HG03457 (cell line): ENCODE data around the gene EPB41L3.
"Not testable (repeated sequence)": the region's sequence is repeated elsewhere in the genome, so short reads cannot be mapped to it uniquely, and the experiment has no call there.

Source experiments
- ATAC-seq: cut with Tn5 transposase; IDR thresholded peaks from one replicate; pipeline ENCODE4 v1.9.1; 2021; ENCODE audit warnings: moderate number of reproducible peaks; ENCODE audit not compliant: unreplicated experiment

The EPB41L3 gene

DNA sequence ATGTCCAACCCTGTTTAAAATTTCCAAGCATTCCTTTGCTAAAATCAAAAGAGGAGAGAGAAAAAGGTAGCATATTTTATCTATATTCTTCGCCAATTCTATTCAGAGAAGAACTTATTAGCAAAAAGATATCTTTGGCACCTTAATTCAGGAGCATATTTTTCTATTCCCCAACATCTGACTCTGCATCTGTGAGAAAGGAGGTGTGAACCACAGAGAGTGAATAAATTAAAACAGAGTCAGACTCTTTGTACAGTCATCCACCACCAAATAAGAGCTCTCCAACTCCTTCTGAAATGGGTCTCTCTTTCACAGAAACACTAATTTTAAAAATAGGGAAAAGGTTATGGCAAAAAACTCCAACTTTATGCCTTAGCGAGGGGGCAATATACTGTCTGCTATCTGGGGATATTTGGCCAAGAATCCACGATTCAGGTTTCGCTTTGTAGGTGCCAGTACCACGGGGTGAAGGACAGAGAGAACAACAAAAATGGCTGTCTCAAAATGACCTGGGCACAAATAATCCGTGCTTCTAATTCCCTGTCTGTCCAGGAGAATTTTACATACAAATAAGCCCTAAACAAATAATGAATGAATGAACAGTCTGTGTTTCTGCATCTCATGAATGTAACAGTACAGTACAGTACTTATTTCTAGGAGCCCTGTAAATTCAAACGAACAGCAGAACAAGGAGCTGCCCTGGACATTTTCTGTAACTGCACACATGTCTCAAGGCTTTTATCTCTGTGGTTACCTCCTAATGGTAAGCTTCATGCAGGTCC, 43.4 kb downstream of the EPB41L3 start:
- ATAC-seq = no peak

DNA sequence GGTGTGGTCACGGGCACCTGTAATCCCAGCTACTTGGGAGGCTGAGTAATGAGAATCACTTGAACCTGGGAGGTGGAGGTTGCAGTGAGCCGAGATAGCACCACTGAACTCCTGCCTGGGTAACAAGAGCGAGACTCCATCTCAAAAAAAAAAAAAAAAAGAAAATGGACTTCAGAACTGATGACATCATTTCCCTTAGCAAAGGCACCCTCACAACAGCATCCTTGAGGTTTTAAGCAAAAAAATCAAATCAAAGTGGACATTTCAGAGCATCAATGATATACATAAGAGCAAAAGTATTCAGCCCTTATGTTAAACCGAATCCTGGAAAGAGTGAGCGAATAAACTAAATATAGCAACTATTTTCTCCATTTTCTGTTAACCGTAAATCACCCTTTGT, 45.3 kb downstream of the EPB41L3 start:
- no peak for ATAC-seq

DNA sequence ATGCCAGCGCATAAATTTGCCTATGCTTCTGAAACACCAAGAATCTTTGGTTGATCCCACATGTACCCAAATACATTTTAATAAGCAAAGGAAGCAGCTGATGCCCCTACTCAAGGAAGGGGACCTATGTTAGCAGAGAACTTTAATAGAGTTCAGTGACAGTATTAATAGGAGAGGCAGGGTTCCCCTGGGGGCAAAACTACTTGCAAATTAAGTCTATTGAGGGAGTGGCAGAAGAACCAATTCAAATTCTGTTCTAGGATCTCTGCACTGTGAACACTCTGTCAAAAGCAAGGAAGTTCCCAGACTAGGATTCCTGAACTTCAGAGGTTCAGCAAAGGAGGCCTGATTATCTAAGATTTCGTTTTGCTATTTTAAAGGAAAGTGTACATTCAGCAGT, 47.5 kb downstream of the EPB41L3 start:
- no peak for ATAC-seq

- ATAC-seq = no peak
These were observed 52.9 kb downstream of the EPB41L3 start for GRCh38 chr18:5490753-5491480.

GRCh38 chr18:5488844-5489243, 55.0 kb downstream of the EPB41L3 start:
- ATAC-seq = no peak

DNA sequence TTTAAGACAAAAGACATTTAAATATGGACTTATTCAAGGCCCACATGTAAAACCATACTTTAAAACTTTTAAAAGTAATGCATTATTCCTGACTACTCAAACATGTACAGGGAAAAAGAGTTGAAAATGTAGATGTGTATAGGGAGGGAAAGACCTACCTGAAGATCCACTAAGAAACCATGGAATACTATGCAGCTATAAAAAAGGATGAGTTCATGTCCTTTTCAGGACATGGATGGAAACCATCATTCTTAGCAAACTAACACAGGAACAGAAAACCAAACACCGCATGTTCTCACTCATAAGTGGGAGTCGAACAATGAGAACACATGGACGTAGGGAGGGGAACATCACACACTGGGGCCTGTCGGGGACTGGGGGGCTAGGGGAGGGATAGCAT, 55.8 kb downstream of the EPB41L3 start:
- ATAC-seq = not testable (repeated sequence)

DNA sequence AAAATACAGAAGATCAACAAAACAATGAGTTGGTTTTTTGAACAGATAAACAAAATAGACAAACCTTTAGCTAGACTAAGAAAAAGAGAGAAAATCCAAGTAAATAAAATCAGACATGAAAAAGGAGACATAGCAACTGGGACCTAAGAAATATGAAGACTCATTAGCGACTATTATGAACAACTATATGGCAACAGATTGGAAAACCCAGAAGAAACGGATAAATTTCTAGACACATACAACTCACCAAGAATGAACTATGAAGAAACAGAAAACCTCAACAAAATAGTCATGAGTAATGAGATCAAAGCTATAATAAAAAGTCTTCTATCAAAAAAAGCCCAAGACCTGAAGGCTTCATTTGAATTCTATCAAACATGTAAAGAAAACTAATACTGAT, 59.3 kb downstream of the EPB41L3 start:
- ATAC-seq = no peak

GRCh38 chr18:5481621-5482020, 62.2 kb downstream of the EPB41L3 start:
- ATAC-seq = no peak

DNA sequence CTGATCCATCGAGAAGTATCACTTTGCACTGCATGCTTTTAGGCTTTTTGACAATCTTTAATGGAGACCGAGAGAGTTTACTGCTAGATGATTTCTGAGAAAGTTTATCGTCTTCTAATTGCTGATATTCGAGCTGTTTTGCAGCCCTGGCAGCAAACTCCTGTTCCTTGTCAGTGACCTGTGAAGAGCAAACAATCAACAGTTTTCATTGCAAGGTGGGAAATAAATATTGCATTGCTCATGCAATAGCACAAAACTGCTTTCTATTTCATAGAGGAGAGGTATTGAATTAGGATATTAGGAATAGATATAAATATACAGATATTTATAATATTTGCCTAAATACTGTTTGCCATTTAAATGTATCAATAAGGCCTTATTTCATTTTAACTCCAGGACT, 65.5 kb downstream of the EPB41L3 start:
- no peak for ATAC-seq

DNA sequence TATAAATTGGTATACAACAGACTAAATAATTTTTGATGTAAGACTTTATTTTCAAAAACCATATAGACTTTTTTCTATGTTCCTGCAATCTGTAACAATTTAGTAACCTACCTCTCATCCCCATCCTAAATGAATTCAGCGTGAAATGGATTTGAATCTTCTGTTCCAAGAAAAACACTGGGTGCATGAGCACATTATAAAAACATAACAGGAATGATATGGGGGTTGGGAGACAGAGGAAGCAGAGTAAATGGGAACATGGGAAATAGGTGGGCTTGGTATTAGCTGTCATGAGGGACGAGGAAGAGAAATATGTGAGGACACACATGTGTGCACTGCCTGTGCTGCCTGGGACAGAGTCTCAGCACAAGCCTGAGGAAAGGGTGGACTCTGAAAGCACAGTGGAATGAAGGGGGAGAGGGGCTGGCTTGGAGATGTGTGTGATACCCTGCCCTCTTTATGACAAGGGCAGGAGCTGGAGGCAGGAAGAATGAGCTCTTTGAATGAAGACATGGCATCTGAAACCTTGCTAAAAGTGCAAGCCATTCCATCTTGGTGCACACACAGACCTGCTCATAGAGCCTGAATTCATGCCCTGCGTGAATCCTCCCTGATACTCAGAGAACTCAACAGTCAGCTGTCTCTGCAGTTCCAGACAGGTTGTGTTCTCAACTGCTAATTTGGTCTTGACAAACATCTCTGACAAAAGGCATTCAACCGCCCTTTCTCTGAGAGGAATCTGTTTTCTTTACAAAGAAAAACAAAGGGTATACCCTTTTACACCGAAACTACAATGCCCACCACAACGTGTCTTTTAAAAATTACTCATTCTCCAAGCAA, 66.6 kb downstream of the EPB41L3 start:
- no peak for ATAC-seq

GRCh38 chr18:5475267-5475666, 68.5 kb downstream of the EPB41L3 start:
- ATAC-seq = no peak

GRCh38 chr18:5469340-5469739, 74.5 kb downstream of the EPB41L3 start:
- ATAC-seq = no peak

GRCh38 chr18:5468394-5468793, 75.4 kb downstream of the EPB41L3 start:
- no peak for ATAC-seq

DNA sequence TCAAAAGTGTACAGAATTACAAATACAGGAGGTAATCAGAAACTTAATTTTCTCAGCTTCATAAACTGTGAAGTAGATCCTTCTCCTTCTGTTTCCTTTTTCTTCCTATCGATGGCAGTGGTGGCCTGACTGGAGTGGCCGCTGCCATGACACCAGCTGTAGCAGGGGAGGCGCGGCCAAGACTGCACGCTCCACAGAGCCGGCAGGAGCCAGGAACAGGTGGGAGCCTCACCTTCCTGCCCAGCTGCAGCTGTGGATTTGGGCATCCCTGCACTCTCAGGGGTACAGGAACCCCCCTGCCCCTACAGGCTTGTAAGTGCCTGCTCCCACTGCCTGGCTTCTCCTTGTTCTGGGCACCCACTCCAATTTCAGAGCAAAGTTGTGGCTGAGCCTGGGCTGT, 76.1 kb downstream of the EPB41L3 start:
- no peak for ATAC-seq

- ATAC-seq = no peak
These were observed 77.5 kb downstream of the EPB41L3 start for GRCh38 chr18:5466256-5466655.

- ATAC-seq = no peak
These were observed 79.5 kb downstream of the EPB41L3 start for GRCh38 chr18:5464251-5464650.

- ATAC-seq = no peak
These were observed 80.0 kb downstream of the EPB41L3 start for GRCh38 chr18:5463831-5464230.

- no peak for ATAC-seq
These were observed 80.4 kb downstream of the EPB41L3 start for GRCh38 chr18:5463390-5463789.

GRCh38 chr18:5462227-5462626, 81.6 kb downstream of the EPB41L3 start:
- ATAC-seq = no peak

GRCh38 chr18:5461041-5461440, 82.8 kb downstream of the EPB41L3 start:
- ATAC-seq = no peak

DNA sequence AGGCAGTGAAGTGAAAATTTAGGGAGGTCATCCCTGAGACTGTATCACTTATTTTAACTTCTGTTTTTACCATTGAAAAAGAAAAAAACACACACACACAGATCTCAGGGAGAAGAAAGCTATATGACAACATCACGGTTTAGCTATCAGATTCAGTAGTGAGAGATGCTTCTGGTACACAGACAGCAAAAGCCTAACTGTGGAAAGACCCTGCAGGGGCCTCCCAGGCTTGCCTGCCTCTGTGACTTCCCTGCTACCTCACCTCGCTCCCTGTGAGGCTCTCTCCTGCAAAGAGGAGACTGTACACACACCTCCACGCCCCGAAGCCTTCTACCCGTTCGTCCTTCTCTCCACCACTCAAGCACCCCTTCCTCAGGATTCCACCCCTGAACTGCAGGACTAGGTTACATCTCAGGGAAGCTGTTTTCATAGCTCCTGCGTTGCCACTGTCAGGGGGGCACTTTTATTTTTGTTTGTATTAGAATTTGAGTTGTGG, 86.3 kb downstream of the EPB41L3 start:
- no peak for ATAC-seq
